Uterus (tissue), 2 donors: ENCODE results near the gene SBF2.

Experiments
- POLR2A ChIP-seq, 2 donors: fragments of 450-650 bp; IDR thresholded peaks; one replicate each; pipeline ENCODE4 v1.6.1; 2016; ENCODE audit warnings: antibody characterized with exemption in 2 of 2, mild to moderate bottlenecking in 1 of 2, moderate library complexity in 1 of 2
- TF ChIP-seq, protein P1 (sequence below), 4 experiments: fragments of 200-600 bp in 2 of 4; fragments of 450-650 bp in 2 of 4; sonication (generic) in 2 of 4; IDR thresholded peaks; one replicate each; pipeline ENCODE4 v1.5.1; 2016 to 2019; ENCODE audit warnings: antibody characterized with exemption in 4 of 4, mild to moderate bottlenecking in 2 of 4, moderate library complexity in 1 of 4

- TF ChIP-seq, protein P1, sequence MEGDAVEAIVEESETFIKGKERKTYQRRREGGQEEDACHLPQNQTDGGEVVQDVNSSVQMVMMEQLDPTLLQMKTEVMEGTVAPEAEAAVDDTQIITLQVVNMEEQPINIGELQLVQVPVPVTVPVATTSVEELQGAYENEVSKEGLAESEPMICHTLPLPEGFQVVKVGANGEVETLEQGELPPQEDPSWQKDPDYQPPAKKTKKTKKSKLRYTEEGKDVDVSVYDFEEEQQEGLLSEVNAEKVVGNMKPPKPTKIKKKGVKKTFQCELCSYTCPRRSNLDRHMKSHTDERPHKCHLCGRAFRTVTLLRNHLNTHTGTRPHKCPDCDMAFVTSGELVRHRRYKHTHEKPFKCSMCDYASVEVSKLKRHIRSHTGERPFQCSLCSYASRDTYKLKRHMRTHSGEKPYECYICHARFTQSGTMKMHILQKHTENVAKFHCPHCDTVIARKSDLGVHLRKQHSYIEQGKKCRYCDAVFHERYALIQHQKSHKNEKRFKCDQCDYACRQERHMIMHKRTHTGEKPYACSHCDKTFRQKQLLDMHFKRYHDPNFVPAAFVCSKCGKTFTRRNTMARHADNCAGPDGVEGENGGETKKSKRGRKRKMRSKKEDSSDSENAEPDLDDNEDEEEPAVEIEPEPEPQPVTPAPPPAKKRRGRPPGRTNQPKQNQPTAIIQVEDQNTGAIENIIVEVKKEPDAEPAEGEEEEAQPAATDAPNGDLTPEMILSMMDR (IDR thresholded peaks at IDR 0.05) = no peak
- TF ChIP-seq POLR2A (IDR thresholded peaks at IDR 0.05) = no peak
These were observed 509.3 kb downstream of the SBF2 start for GRCh38 chr11:9784602-9785315.
